H9 (cell line): ENCODE measurements around the gene PALD1. TPM values are rescaled to one million over a fixed set of nuclear protein-coding genes. Genes with fewer than 3 reads are reported as not detected.

Experiments used
- DNase-seq: peaks from one replicate; pipeline ENCODE4 v3.0.0-alpha.2; 2017
- H2AFZ ChIP-seq: one replicate; pipeline ENCODE4 v1.6.1; 2013; ENCODE audit warnings: mild to moderate bottlenecking, low read length, control low read depth, moderate library complexity
- H2AK5ac ChIP-seq: 2 replicates; pipeline ENCODE4 v1.6.1; 2013; ENCODE audit warnings: low read length, control low read depth, mixed read lengths; ENCODE audit not compliant: insufficient read length
- H2BK120ac ChIP-seq: one replicate; pipeline ENCODE4 v1.6.1; 2013; ENCODE audit warnings: low read depth, mild to moderate bottlenecking, low read length, control low read depth, inconsistent platforms; ENCODE audit not compliant: poor library complexity, severe bottlenecking
- H2BK12ac ChIP-seq: 2 replicates; pipeline ENCODE4 v1.6.1; 2013; ENCODE audit warnings: low read length, control low read depth, mixed read lengths, low read depth; ENCODE audit not compliant: insufficient read length
- H2BK15ac ChIP-seq: 2 replicates; pipeline ENCODE4 v1.6.1; 2013; ENCODE audit warnings: low read depth, low read length, control low read depth
- H2BK20ac ChIP-seq: one replicate; pipeline ENCODE4 v1.6.1; 2013; ENCODE audit warnings: low read depth, mild to moderate bottlenecking, low read length, control low read depth, inconsistent platforms; ENCODE audit not compliant: poor library complexity, severe bottlenecking
- H2BK5ac ChIP-seq: 2 replicates; pipeline ENCODE4 v1.6.1; 2013; ENCODE audit warnings: low read length, control low read depth, mixed read lengths; ENCODE audit not compliant: insufficient read length
- H3K14ac ChIP-seq: 2 replicates; pipeline ENCODE4 v1.6.1; 2013; ENCODE audit warnings: low read length, control low read depth; ENCODE audit not compliant: insufficient read depth
- H3K18ac ChIP-seq: 2 replicates; pipeline ENCODE4 v1.6.1; 2013; ENCODE audit warnings: low read depth, mild to moderate bottlenecking, mixed read lengths, low read length, control low read depth; ENCODE audit not compliant: insufficient read length
- H3K23ac ChIP-seq: 2 replicates; pipeline ENCODE4 v1.6.1; 2013; ENCODE audit warnings: low read length, control low read depth, mixed read lengths, low read depth; ENCODE audit not compliant: insufficient read length
- H3K23me2 ChIP-seq: 2 replicates; pipeline ENCODE4 v1.6.1; 2013; ENCODE audit warnings: low read depth, mild to moderate bottlenecking, mixed read lengths, low read length, control low read depth; ENCODE audit not compliant: insufficient read length, poor library complexity, severe bottlenecking
- H3K27ac ChIP-seq: 2 replicates; pipeline ENCODE4 v1.5.1; 2013; ENCODE audit warnings: low read length, control low read depth, mixed read lengths, low read depth; ENCODE audit not compliant: insufficient read length
- H3K27me3 ChIP-seq: 2 replicates; pipeline ENCODE4 v1.6.1; 2013; ENCODE audit warnings: low read length, control low read depth, inconsistent platforms; ENCODE audit not compliant: insufficient read depth
- H3K4ac ChIP-seq: 2 replicates; pipeline ENCODE4 v1.6.1; 2013; ENCODE audit warnings: low read depth, mild to moderate bottlenecking, control low read depth, inconsistent platforms, low read length, moderate library complexity
- H3K4me1 ChIP-seq: 2 replicates; pipeline ENCODE4 v1.6.1; 2013; ENCODE audit warnings: low read length, control low read depth, inconsistent platforms; ENCODE audit not compliant: insufficient read depth
- H3K4me2 ChIP-seq: 2 replicates; pipeline ENCODE4 v1.6.1; 2013; ENCODE audit warnings: low read length, control low read depth, mixed read lengths; ENCODE audit not compliant: insufficient read length, insufficient read depth
- H3K56ac ChIP-seq: 2 replicates; pipeline ENCODE4 v1.6.1; 2013; ENCODE audit warnings: low read depth, mild to moderate bottlenecking, mixed read lengths, low read length, control low read depth; ENCODE audit not compliant: insufficient read length
- H3K79me1 ChIP-seq: 2 replicates; pipeline ENCODE4 v1.6.1; 2013; ENCODE audit warnings: low read depth, mild to moderate bottlenecking, moderate library complexity, low read length, control low read depth, inconsistent platforms; ENCODE audit not compliant: insufficient read depth, poor library complexity, severe bottlenecking
- H3K79me2 ChIP-seq: 2 replicates; pipeline ENCODE4 v1.6.1; 2013; ENCODE audit warnings: low read length, control low read depth, inconsistent platforms; ENCODE audit not compliant: insufficient read depth
- H3K9ac ChIP-seq: 2 replicates; pipeline ENCODE4 v1.6.1; 2013; ENCODE audit warnings: low read length, control low read depth, mixed read lengths; ENCODE audit not compliant: insufficient read length; ENCODE audit errors: extremely low read depth
- H3K9me3 ChIP-seq: one replicate; pipeline ENCODE4 v1.6.1; 2013; ENCODE audit warnings: low read depth, low read length, inconsistent platforms; ENCODE audit not compliant: control insufficient read depth
- H3T11ph ChIP-seq: one replicate; pipeline ENCODE4 v1.6.1; 2013; ENCODE audit warnings: mild to moderate bottlenecking, low read length, control low read depth, inconsistent platforms
- H4K20me1 ChIP-seq: one replicate; pipeline ENCODE4 v1.6.1; 2013; ENCODE audit not compliant: control insufficient read depth, insufficient read length, insufficient read depth
- H4K5ac ChIP-seq: 2 replicates; pipeline ENCODE4 v1.6.1; 2013; ENCODE audit warnings: low read depth, mild to moderate bottlenecking, mixed read lengths, low read length, control low read depth; ENCODE audit not compliant: insufficient read length
- H4K8ac ChIP-seq: replicated peaks from 2 replicates; pipeline ENCODE4 v1.6.1; 2013; ENCODE audit warnings: low read length, control low read depth, mixed read lengths, low read depth; ENCODE audit not compliant: insufficient read length
- H4K91ac ChIP-seq: 2 replicates; pipeline ENCODE4 v1.6.1; 2013; ENCODE audit warnings: low read depth, mild to moderate bottlenecking, moderate library complexity, mixed read lengths, low read length, control low read depth; ENCODE audit not compliant: insufficient read length
- H3K27ac Mint-ChIP-seq, 3 experiments: 2 replicates in 2 of 3; 3 replicates in 1 of 3; pipeline ENCODE4 v1.8.0; 2020 to 2021; ENCODE audit warnings: mixed read lengths in 3 of 3, mild to moderate bottlenecking in 1 of 3, moderate library complexity in 1 of 3
- H3K27me3 Mint-ChIP-seq: 2 replicates; pipeline ENCODE4 v1.8.0; 2021; ENCODE audit warnings: low read depth, mild to moderate bottlenecking, moderate library complexity, mixed read lengths
- H3K36me3 Mint-ChIP-seq, 3 experiments: 2 replicates in 2 of 3; 3 replicates in 1 of 3; pipeline ENCODE4 v1.8.0; 2020 to 2021; ENCODE audit warnings: low read depth in 3 of 3, mixed read lengths in 3 of 3; ENCODE audit not compliant: insufficient read depth in 1 of 3
- H3K4me1 Mint-ChIP-seq, 2 experiments: 2 replicates each; pipeline ENCODE4 v1.8.0; 2020; ENCODE audit warnings: mixed read lengths in 2 of 2
- H3K4me3 Mint-ChIP-seq, 2 experiments: 2 replicates in 1 of 2; 3 replicates in 1 of 2; pipeline ENCODE4 v1.8.0; 2020 to 2021; ENCODE audit warnings: mild to moderate bottlenecking in 2 of 2, mixed read lengths in 2 of 2, moderate library complexity in 1 of 2
- H3K9me3 Mint-ChIP-seq, 2 experiments: 2 replicates in 1 of 2; 3 replicates in 1 of 2; pipeline ENCODE4 v1.8.0; 2020; ENCODE audit warnings: mild to moderate bottlenecking in 2 of 2, mixed read lengths in 2 of 2, moderate library complexity in 1 of 2
- CTCF ChIP-seq: fragments of 200-600 bp; sonication (generic); conservative IDR thresholded peaks from 3 replicates; pipeline ENCODE4 v1.8.0; 2021; ENCODE audit warnings: antibody characterized with exemption, mild to moderate bottlenecking
- WGBS: extraction: QIAGEN DNeasy Blood & Tissue Kit; methylation state at CpG from one replicate; pipeline ENCODE4 v1.1.7; 2013; ENCODE audit warnings: missing lambda C conversion rate, low lambda C conversion rate, mixed read lengths; ENCODE audit not compliant: insufficient read length; ENCODE audit errors: extremely low coverage; 5-methylcytosine and 5-hydroxymethylcytosine counted together
- total RNA-seq: library from RNA; stranded (reverse); gene quantifications from 2 replicates; pipeline ENCODE4 v1.2.1, GENCODE V29; 2021

Gene PALD1
- total RNA-seq, 1 experiment from 2014 or later, result 21.1 TPM

GRCh38 chr10:70458329-70459060 lies 20.1 kb upstream of the PALD1 start:
- Histone ChIP-seq H3K27me3 (peaks cover 14% of the 10 kb centered on the region; the same call in 1 of the 2 replicates), H3K4me2 (peak overlapping the region; percentile 43), H4K20me1 (no peaks in the 10 kb centered on the region), H3K14ac (no peak overlapping the region; the same call in 1 of the 2 replicates), H3K23ac (no peak overlapping the region), H3K79me2 (no peaks in the 10 kb centered on the region), H3T11ph (no peak overlapping the region), H3K4me1 (peaks cover 13% of the 10 kb centered on the region; the same call in 1 of the 2 replicates), H3K9me3 (no peaks in the 10 kb centered on the region), H2AK5ac (no peak overlapping the region), H4K91ac (no peak overlapping the region), H3K27ac (no peak overlapping the region), H3K23me2 (peaks cover 14% of the 10 kb centered on the region), H4K5ac (no peak overlapping the region), H3K4ac (no peak overlapping the region), H3K18ac (no peak overlapping the region), H4K8ac (no peak overlapping the region), H3K56ac (no peak overlapping the region), H3K9ac (no peak overlapping the region), H2AFZ (no peak overlapping the region), H2BK120ac (no peak overlapping the region), H2BK15ac (no peak overlapping the region), H2BK5ac (no peak overlapping the region), H3K79me1 (no peaks in the 10 kb centered on the region), H2BK20ac (no peak overlapping the region), H2BK12ac (no peak overlapping the region)
- DNase-seq, result peak; percentile 57
- Mint-ChIP-seq H3K9me3 (no peaks in the 10 kb centered on the region; a peak in 2 of 5 replicates), H3K4me1 (peaks cover 46 to 56% of the 10 kb centered on the region in 2 experiments), H3K27ac (no peak overlapping the region), H3K36me3 (peaks cover 0 to 8% (median 0%) of the 10 kb centered on the region in 3 experiments; a peak in 2 of 7 replicates), H3K27me3 (peaks cover 73% of the 10 kb centered on the region), H3K4me3 (peak overlapping the region; percentile 74 to 81)
- no peak for TF ChIP-seq CTCF
- no CpG with 5 or more reads among the region's 62 CpGs for WGBS
